WERI-Rb-1 (cell line): Measurements from ENCODE around the gene OR4F15.
"Not testable (repeated sequence)": the region's sequence is repeated elsewhere in the genome, so short reads cannot be mapped to it uniquely, and the experiment has no call there.

ENCODE experiments used
- DNase-seq: peaks from one replicate; pipeline ENCODE4 v3.0.0-alpha.2; 2020
- H3K27ac ChIP-seq: fragments of 250-450 bp; sonication (Bioruptor Pico); 2 replicates; pipeline ENCODE4 v1.5.1; 2020; ENCODE audit warnings: mild to moderate bottlenecking, moderate library complexity
- H3K27me3 ChIP-seq: fragments of 250-450 bp; sonication (Bioruptor Pico); 2 replicates; pipeline ENCODE4 v1.5.1; 2021; ENCODE audit warnings: mild to moderate bottlenecking, low read depth, moderate library complexity; ENCODE audit not compliant: insufficient read depth, severe bottlenecking
- H3K36me3 ChIP-seq: fragments of 250-450 bp; sonication (Bioruptor Pico); 2 replicates; pipeline ENCODE4 v1.5.1; 2020; ENCODE audit warnings: mild to moderate bottlenecking, moderate library complexity
- H3K4me3 ChIP-seq: 2 replicates; pipeline ENCODE4 v1.5.1; 2011; ENCODE audit warnings: low read depth, mild to moderate bottlenecking, control low read depth, low read length
- H3K9me3 ChIP-seq: fragments of 250-450 bp; sonication (Bioruptor Pico); 2 replicates; pipeline ENCODE4 v1.5.1; 2021; ENCODE audit warnings: mild to moderate bottlenecking, moderate library complexity; ENCODE audit not compliant: severe bottlenecking
- CTCF ChIP-seq: IDR thresholded peaks from 2 replicates; pipeline ENCODE4 v1.5.1; 2011; ENCODE audit warnings: low read depth, mild to moderate bottlenecking, control low read depth, inconsistent platforms, low read length

OR4F15 gene

GRCh38 chr15:101811902-101812301 lies at the start of gene OR4F15:
TSS of gene OR4F15 (plus strand) at chr15:101812202. CDS start at chr15:101818187, 5,985 bp downstream.
- Histone ChIP-seq H3K36me3 (no peaks in the 10 kb centered on the region), H3K27ac (no peak within 1 kb of the TSS), H3K4me3 (no peak within 1 kb of the TSS), H3K27me3 (no peaks in the 10 kb centered on the region), H3K9me3 (no peaks in the 10 kb centered on the region)
- no peak for DNase-seq
- no peak for TF ChIP-seq CTCF

GRCh38 chr15:101764669-101765339 lies 47.2 kb upstream of the OR4F15 start:
- H3K9me3 ChIP-seq, H3K4me3 ChIP-seq, H3K27ac ChIP-seq, H3K36me3 ChIP-seq, H3K27me3 ChIP-seq, DNase-seq: not testable (repeated sequence)

- not testable (repeated sequence) for H3K9me3 ChIP-seq, H3K27ac ChIP-seq, H3K36me3 ChIP-seq, DNase-seq, H3K27me3 ChIP-seq, H3K4me3 ChIP-seq
These were observed 46.7 kb upstream of the OR4F15 start for GRCh38 chr15:101765340-101765671.

GRCh38 chr15:101765772-101766456 lies 46.1 kb upstream of the OR4F15 start:
- H3K4me3 ChIP-seq: no peak overlapping the region
- no peaks in the 10 kb centered on the region for H3K9me3 ChIP-seq
- no peak overlapping the region for H3K27ac ChIP-seq
- H3K27me3 ChIP-seq: no peaks in the 10 kb centered on the region
- no peaks in the 10 kb centered on the region for H3K36me3 ChIP-seq
- TF ChIP-seq CTCF: no peak
- DNase-seq: no peak

GRCh38 chr15:101767083-101767640 lies 44.8 kb upstream of the OR4F15 start:
- not testable (repeated sequence) for DNase-seq, H3K9me3 ChIP-seq, H3K27ac ChIP-seq, H3K27me3 ChIP-seq, H3K4me3 ChIP-seq, H3K36me3 ChIP-seq

- DNase-seq: no peak
- no peak for TF ChIP-seq CTCF
- Histone ChIP-seq H3K9me3 (no peaks in the 10 kb centered on the region), H3K36me3 (no peaks in the 10 kb centered on the region), H3K27me3 (no peaks in the 10 kb centered on the region), H3K27ac (no peak overlapping the region), H3K4me3 (no peak overlapping the region)
These were observed 39.1 kb upstream of the OR4F15 start for GRCh38 chr15:101772921-101773320.

- Histone ChIP-seq H3K4me3 (no peak overlapping the region), H3K9me3 (no peaks in the 10 kb centered on the region), H3K27ac (peak overlapping the region; percentile 42; the same call in 1 of the 2 replicates), H3K36me3 (no peaks in the 10 kb centered on the region), H3K27me3 (no peaks in the 10 kb centered on the region)
- DNase-seq: peak; percentile 68
- TF ChIP-seq CTCF: peak; percentile 68
These were observed 38.4 kb upstream of the OR4F15 start for GRCh38 chr15:101773496-101774100.
